Measurements from ENCODE around the gene STARD13. TPM values are rescaled to one million over a fixed set of nuclear protein-coding genes. Genes with fewer than 3 reads are reported as not detected.

The STARD13 gene
- total RNA-seq, 2 donors from 2014 or later: 43.9 to 47.1 TPM

- Histone ChIP-seq H3K4me1 (ENCODE audit: control insufficient read depth in 1 of 2, low read depth in 2 of 2) (peaks cover 20 to 37% of the 10 kb centered on the region in 2 donors), H3K36me3 (peaks cover 35% of the 10 kb centered on the region), H3K27ac (no peak overlapping the region), H3K4me3 (no peak overlapping the region), H3K27me3 (replicated peaks; ENCODE audit: insufficient read depth) (no peaks in the 10 kb centered on the region), H3K9me3 (no peaks in the 10 kb centered on the region)
- ATAC-seq (ENCODE audit: insufficient number of reproducible peaks, low FRiP score, low read depth) (no peak), DNase-seq (ENCODE audit: low spot score) (no peak)
- no peak for TF ChIP-seq CTCF (IDR thresholded peaks at IDR 0.05)
Measured at GRCh38 chr13:33115274-33115673, 170.3 kb downstream of the STARD13 start.

- Histone ChIP-seq H3K9me3 (no peaks in the 10 kb centered on the region), H3K27me3 (replicated peaks; ENCODE audit: insufficient read depth) (no peaks in the 10 kb centered on the region), H3K27ac (no peak overlapping the region), H3K4me1 (ENCODE audit: control insufficient read depth in 1 of 2, low read depth in 2 of 2) (peaks cover 29 to 41% of the 10 kb centered on the region in 2 donors), H3K36me3 (peaks cover 32% of the 10 kb centered on the region), H3K4me3 (no peak overlapping the region)
- no peak for TF ChIP-seq CTCF (IDR thresholded peaks at IDR 0.05)
- DNase-seq (ENCODE audit: low spot score): no peak
- ATAC-seq (ENCODE audit: insufficient number of reproducible peaks, low FRiP score, low read depth): no peak
Measured at GRCh38 chr13:33114146-33114545, 171.4 kb downstream of the STARD13 start.

GRCh38 chr13:33112766-33113165 lies 172.8 kb downstream of the STARD13 start:
- no peaks in the 10 kb centered on the region for H3K27me3 ChIP-seq (replicated peaks; ENCODE audit: insufficient read depth)
- DNase-seq (ENCODE audit: low spot score) (no peak), ATAC-seq (ENCODE audit: insufficient number of reproducible peaks, low FRiP score, low read depth) (no peak)
- H3K9me3 ChIP-seq: no peaks in the 10 kb centered on the region
- TF ChIP-seq CTCF (IDR thresholded peaks at IDR 0.05): no peak
- no peak overlapping the region for H3K4me3 ChIP-seq
- peaks cover 24% of the 10 kb centered on the region for H3K36me3 ChIP-seq
- H3K27ac ChIP-seq: peak overlapping the region; percentile 62 to 86
- peaks cover 38 to 51% of the 10 kb centered on the region in 2 donors for H3K4me1 ChIP-seq (ENCODE audit: control insufficient read depth in 1 of 2, low read depth in 2 of 2)

- no peak for TF ChIP-seq CTCF (IDR thresholded peaks at IDR 0.05)
- peaks cover 38 to 62% of the 10 kb centered on the region in 2 donors for H3K4me1 ChIP-seq (ENCODE audit: control insufficient read depth in 1 of 2, low read depth in 2 of 2)
- H3K4me3 ChIP-seq: no peak overlapping the region
- H3K9me3 ChIP-seq: no peaks in the 10 kb centered on the region
- H3K27me3 ChIP-seq (replicated peaks; ENCODE audit: insufficient read depth): no peaks in the 10 kb centered on the region
- H3K36me3 ChIP-seq: peaks cover 16% of the 10 kb centered on the region
- peak overlapping the region; percentile 62 to 86 for H3K27ac ChIP-seq
- DNase-seq (ENCODE audit: low spot score) (no peak), ATAC-seq (ENCODE audit: insufficient number of reproducible peaks, low FRiP score, low read depth) (no peak)
Measured at GRCh38 chr13:33111414-33112110, 174.0 kb downstream of the STARD13 start.

GRCh38 chr13:33110713-33111413 lies 174.7 kb downstream of the STARD13 start:
- Histone ChIP-seq H3K4me1 (ENCODE audit: control insufficient read depth in 1 of 2, low read depth in 2 of 2) (peaks cover 38 to 63% of the 10 kb centered on the region in 2 donors), H3K27me3 (replicated peaks; ENCODE audit: insufficient read depth) (no peaks in the 10 kb centered on the region), H3K4me3 (peak overlapping the region; percentile 7), H3K36me3 (peaks cover 21% of the 10 kb centered on the region), H3K27ac (peak overlapping the region; percentile 62 to 86), H3K9me3 (no peaks in the 10 kb centered on the region)
- no peak for ATAC-seq (ENCODE audit: insufficient number of reproducible peaks, low FRiP score, low read depth)
- no peak for DNase-seq (ENCODE audit: low spot score)
- no peak for TF ChIP-seq CTCF (IDR thresholded peaks at IDR 0.05)
